Measurements from ENCODE around the gene CCNA2. TPM values are rescaled to one million over a fixed set of nuclear protein-coding genes. Genes with fewer than 3 reads are reported as not detected.
A peak's percentile ranks its signal among the peaks of the same experiment; 100 is the strongest.

Gene CCNA2
- total RNA-seq, 4 donors from 2014 or later = 0.89 to 2.9 (median 1.4) TPM

DNA sequence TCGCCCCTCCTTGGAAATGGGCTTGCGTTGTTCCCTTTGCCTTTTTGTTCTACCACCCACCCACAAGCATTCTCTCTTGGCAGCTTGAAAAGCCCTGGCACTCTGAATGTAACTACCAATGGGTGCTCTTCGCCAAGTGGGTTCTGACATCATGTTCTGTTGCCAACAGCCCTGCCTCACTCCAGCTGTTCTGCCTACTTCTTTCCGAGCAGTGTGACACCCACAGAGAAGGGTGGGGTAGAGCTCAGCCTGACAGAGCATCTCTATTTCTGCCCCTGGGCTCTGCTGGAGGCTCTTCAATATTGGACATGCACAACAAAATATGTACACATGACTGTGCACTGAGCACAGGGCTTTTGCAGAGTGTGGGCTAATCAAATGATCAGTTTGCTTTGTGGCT, 38.2 kb downstream of the CCNA2 start:
- peak; percentile 58 for ATAC-seq
- peak overlapping the region in 1 of 4 donors; percentile 17 for H3K27ac ChIP-seq
- H3K9me3 ChIP-seq = peaks cover 0 to 4% (median 0%) of the 10 kb centered on the region in 3 donors
- peaks cover 44% of the 10 kb centered on the region for H3K27me3 ChIP-seq
- TF ChIP-seq POLR2AphosphoS5 (IDR thresholded peaks at IDR 0.05) (no peak), EP300 (IDR thresholded peaks at IDR 0.05) (no peak), POLR2A (IDR thresholded peaks at IDR 0.05) (no peak)
- TF ChIP-seq, protein P1, sequence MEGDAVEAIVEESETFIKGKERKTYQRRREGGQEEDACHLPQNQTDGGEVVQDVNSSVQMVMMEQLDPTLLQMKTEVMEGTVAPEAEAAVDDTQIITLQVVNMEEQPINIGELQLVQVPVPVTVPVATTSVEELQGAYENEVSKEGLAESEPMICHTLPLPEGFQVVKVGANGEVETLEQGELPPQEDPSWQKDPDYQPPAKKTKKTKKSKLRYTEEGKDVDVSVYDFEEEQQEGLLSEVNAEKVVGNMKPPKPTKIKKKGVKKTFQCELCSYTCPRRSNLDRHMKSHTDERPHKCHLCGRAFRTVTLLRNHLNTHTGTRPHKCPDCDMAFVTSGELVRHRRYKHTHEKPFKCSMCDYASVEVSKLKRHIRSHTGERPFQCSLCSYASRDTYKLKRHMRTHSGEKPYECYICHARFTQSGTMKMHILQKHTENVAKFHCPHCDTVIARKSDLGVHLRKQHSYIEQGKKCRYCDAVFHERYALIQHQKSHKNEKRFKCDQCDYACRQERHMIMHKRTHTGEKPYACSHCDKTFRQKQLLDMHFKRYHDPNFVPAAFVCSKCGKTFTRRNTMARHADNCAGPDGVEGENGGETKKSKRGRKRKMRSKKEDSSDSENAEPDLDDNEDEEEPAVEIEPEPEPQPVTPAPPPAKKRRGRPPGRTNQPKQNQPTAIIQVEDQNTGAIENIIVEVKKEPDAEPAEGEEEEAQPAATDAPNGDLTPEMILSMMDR (IDR thresholded peaks at IDR 0.05) = no peak
- H3K4me3 ChIP-seq = no peak overlapping the region
- H3K4me1 ChIP-seq = no peaks in the 10 kb centered on the region
- 69% methylated on average over 3 of the region's 4 CpGs; no CpG with 5 or more reads in 1 of the 2 donors for WGBS, 2 donors (ENCODE audit: low coverage in 1 of 2)
- H3K36me3 ChIP-seq = no peaks in the 10 kb centered on the region

DNA sequence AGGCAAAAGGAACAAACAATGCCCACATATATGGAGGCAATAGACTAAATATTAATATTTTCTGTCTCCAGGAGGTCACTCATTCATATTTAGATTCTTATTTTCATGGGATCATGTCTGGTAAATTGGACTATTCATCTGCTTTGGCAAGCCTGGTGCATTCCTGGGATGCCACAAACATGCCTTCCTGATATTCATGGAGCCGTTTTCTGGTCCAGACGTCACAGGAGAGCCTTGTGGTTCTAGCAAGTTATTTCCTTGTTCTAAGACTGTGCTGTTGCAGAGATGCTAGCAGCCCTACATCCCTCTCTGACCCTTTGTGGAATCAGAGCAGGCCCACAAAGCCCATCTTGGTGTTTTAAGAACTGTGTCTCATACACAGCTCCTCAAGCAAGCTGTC, 38.7 kb downstream of the CCNA2 start:
- H3K4me3 ChIP-seq = no peak overlapping the region
- H3K36me3 ChIP-seq = no peaks in the 10 kb centered on the region
- 25 to 31% methylated on average over 2 of the region's 2 CpGs for WGBS, 2 donors (ENCODE audit: low coverage in 1 of 2)
- H3K27me3 ChIP-seq = peaks cover 49% of the 10 kb centered on the region
- no peaks in the 10 kb centered on the region for H3K4me1 ChIP-seq
- peaks cover 0 to 4% (median 0%) of the 10 kb centered on the region in 3 donors for H3K9me3 ChIP-seq
- H3K27ac ChIP-seq = peak overlapping the region in 1 of 4 donors; percentile 17
- ATAC-seq = peak; percentile 49
- TF ChIP-seq, protein P1 (IDR thresholded peaks at IDR 0.05) = no peak
- TF ChIP-seq POLR2A (IDR thresholded peaks at IDR 0.05) (no peak), EP300 (IDR thresholded peaks at IDR 0.05) (no peak), POLR2AphosphoS5 (IDR thresholded peaks at IDR 0.05) (no peak)

DNA sequence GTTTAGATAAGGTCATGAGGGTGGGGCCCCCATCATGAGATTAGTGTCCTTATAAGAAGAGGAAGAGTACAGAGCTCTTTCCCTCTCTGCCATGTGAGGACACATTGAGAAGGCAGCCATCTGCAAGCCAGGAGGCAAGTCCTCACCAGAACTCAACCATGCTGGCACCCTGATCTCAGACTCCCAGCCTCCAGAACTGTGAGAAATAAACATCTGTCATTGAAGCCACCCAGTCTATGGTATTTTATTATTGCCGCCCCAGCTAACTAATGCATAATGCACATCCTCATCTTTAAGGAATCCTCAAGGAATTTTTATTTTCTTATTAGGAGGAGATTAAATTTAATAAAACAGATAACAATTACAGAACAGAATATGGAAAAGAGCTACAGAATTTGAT, 39.3 kb downstream of the CCNA2 start:
- H3K9me3 ChIP-seq = peaks cover 0 to 4% (median 0%) of the 10 kb centered on the region in 3 donors
- no peaks in the 10 kb centered on the region for H3K36me3 ChIP-seq
- H3K27me3 ChIP-seq = peaks cover 53% of the 10 kb centered on the region
- WGBS, 2 donors (ENCODE audit: low coverage in 1 of 2) = 17 to 43% methylated on average over 1 of the region's 1 CpG
- H3K4me3 ChIP-seq = no peak overlapping the region
- no peak for ATAC-seq
- no peak overlapping the region for H3K27ac ChIP-seq
- TF ChIP-seq POLR2AphosphoS5 (IDR thresholded peaks at IDR 0.05) = no peak
- TF ChIP-seq, protein P1 (IDR thresholded peaks at IDR 0.05) = no peak
- H3K4me1 ChIP-seq = no peaks in the 10 kb centered on the region

DNA sequence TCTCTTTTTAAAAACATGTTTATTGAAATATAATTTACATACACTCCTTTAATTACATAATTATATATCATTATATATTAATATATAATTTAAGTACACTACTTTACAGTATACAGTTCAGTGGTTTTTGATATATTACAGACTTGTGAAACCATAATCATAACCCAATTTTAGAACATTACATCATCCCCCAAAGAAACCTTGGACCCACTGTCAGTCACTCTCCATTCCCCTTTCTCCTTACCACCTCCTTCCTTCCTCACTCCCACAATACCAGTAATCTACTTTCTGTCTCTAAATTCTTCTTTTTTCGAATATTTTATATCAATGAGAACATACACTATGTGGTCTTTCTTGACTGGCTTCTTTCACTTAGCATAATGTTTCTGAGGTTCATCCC, 40.5 kb downstream of the CCNA2 start:
- Histone ChIP-seq H3K9me3 (peaks cover 0 to 4% (median 0%) of the 10 kb centered on the region in 3 donors), H3K4me3 (no peak overlapping the region), H3K36me3 (no peaks in the 10 kb centered on the region), H3K4me1 (no peaks in the 10 kb centered on the region), H3K27ac (no peak overlapping the region), H3K27me3 (peaks cover 53% of the 10 kb centered on the region)
- no peak for ATAC-seq
- TF ChIP-seq, protein P1 (IDR thresholded peaks at IDR 0.05) = no peak
- TF ChIP-seq EP300 (IDR thresholded peaks at IDR 0.05) (no peak), POLR2A (IDR thresholded peaks at IDR 0.05) (no peak), POLR2AphosphoS5 (IDR thresholded peaks at IDR 0.05) (no peak)
- WGBS, 2 donors (ENCODE audit: low coverage in 1 of 2) = 89 to 92% methylated on average over 1 of the region's 1 CpG

DNA sequence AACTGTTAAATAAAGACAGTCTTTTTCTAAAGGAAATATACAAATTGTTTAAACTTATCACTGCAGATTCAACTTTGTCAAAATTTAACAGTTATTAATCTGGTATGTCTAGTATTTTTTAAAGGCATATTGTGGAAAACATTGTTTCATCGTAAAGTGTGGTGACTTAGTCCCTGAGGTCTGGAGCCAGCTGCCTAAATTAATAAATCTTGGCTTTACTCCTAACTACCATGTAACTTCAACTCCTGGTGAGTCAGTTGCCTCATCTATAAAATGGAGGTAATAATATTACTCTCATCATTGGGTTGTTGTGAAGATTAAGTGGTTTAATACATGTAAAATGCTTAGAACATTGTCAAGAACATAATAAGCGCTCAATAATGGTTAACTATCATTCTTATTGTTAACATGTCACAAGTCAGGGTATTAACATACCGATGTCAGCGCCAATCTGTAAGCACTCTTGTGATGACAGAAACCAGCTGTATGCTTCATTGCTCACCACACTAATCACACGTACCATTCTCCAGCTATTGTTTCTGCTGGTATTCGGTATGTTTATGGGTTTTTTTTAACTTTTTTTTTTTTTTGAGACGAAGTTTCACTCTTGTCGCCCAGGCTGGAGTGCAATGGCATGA, 44.6 kb downstream of the CCNA2 start:
- H3K36me3 ChIP-seq = no peaks in the 10 kb centered on the region

More for the DNA sequence above, 44.6 kb downstream of the CCNA2 start:
- no peak for ATAC-seq
- WGBS, 2 donors (ENCODE audit: low coverage in 1 of 2) = 28 to 30% methylated on average over 8 of the region's 8 CpGs
- TF ChIP-seq POLR2AphosphoS5 (IDR thresholded peaks at IDR 0.05) (no peak), EP300 (IDR thresholded peaks at IDR 0.05) (no peak), POLR2A (IDR thresholded peaks at IDR 0.05) (no peak)
- TF ChIP-seq, protein P1 (IDR thresholded peaks at IDR 0.05) = no peak
- H3K9me3 ChIP-seq = peaks cover 0 to under 1% (median 0%) of the 10 kb centered on the region in 3 donors
- H3K4me3 ChIP-seq = no peak overlapping the region
- no peak overlapping the region for H3K27ac ChIP-seq
- peaks cover 22% of the 10 kb centered on the region for H3K27me3 ChIP-seq
- H3K4me1 ChIP-seq = no peaks in the 10 kb centered on the region
